Fibroblast of skin of left quadriceps (primary cell): ENCODE data around the gene PHF10.

Source experiments
- DNase-seq, 2 experiments: peaks; one replicate each; pipeline ENCODE4 v3.0.0-alpha.2; 2013; ENCODE audit warnings: low read depth in 2 of 2

The PHF10 gene

GRCh38 chr6:169677096-169677495, 47.2 kb downstream of the PHF10 start:
- DNase-seq = no peak

- DNase-seq = no peak
These were observed 49.3 kb downstream of the PHF10 start for GRCh38 chr6:169675011-169675410.

- no peak for DNase-seq
These were observed 52.7 kb downstream of the PHF10 start for GRCh38 chr6:169671563-169671962.

GRCh38 chr6:169669889-169670288, 54.4 kb downstream of the PHF10 start:
- DNase-seq = no peak

GRCh38 chr6:169669147-169669546, 55.2 kb downstream of the PHF10 start:
- DNase-seq = no peak

- DNase-seq = no peak
These were observed 56.0 kb downstream of the PHF10 start for GRCh38 chr6:169668203-169668847.

- DNase-seq = no peak
These were observed 56.6 kb downstream of the PHF10 start for GRCh38 chr6:169667716-169668115.

GRCh38 chr6:169666441-169666840, 57.9 kb downstream of the PHF10 start:
- DNase-seq = no peak

GRCh38 chr6:169665289-169665688, 59.0 kb downstream of the PHF10 start:
- DNase-seq = no peak

GRCh38 chr6:169664227-169664626, 60.1 kb downstream of the PHF10 start:
- DNase-seq = no peak

- DNase-seq = no peak
These were observed 60.8 kb downstream of the PHF10 start for GRCh38 chr6:169663468-169663867.

GRCh38 chr6:169661391-169661756, 62.9 kb downstream of the PHF10 start:
- DNase-seq = no peak

- no peak for DNase-seq
These were observed 63.4 kb downstream of the PHF10 start for GRCh38 chr6:169660751-169661390.

- no peak for DNase-seq
These were observed 64.3 kb downstream of the PHF10 start for GRCh38 chr6:169659820-169660610.

- DNase-seq = no peak
These were observed 67.1 kb downstream of the PHF10 start for GRCh38 chr6:169657284-169657610.

GRCh38 chr6:169656546-169657283, 67.6 kb downstream of the PHF10 start:
- no peak for DNase-seq

GRCh38 chr6:169654598-169655391, 69.5 kb downstream of the PHF10 start:
- peak; percentile 41 to 46 for DNase-seq
